OCI-LY1 (cell line): ENCODE measurements around the gene TUBB1.
A peak's percentile ranks its signal among the peaks of the same experiment; 100 is the strongest.

Experiments
- H2AFZ ChIP-seq: fragments of 200-600 bp; sonication (generic), shearing (Covaris generic); 2 replicates; pipeline ENCODE4 v1.6.0; 2014; ENCODE audit warnings: antibody characterized with exemption, mild to moderate bottlenecking, low read length
- H3F3A ChIP-seq: fragments of 200-600 bp; sonication (generic), shearing (Covaris generic); 2 replicates; pipeline ENCODE4 v1.6.0; 2014; ENCODE audit warnings: mild to moderate bottlenecking, antibody characterized with exemption, low read length, moderate library complexity; ENCODE audit not compliant: insufficient read depth
- H3K27ac ChIP-seq: fragments of 200-600 bp; sonication (generic); 2 replicates; pipeline ENCODE4 v1.5.1; 2014; ENCODE audit warnings: low read length, mixed run types, mild to moderate bottlenecking, low read depth; ENCODE audit not compliant: poor library complexity, severe bottlenecking
- H3K27me3 ChIP-seq: fragments of 200-600 bp; sonication (generic); 2 replicates; pipeline ENCODE4 v1.6.0; 2014; ENCODE audit warnings: antibody characterized with exemption, mild to moderate bottlenecking, low read length, moderate library complexity; ENCODE audit not compliant: insufficient read depth
- H3K36me3 ChIP-seq: fragments of 200-600 bp; sonication (generic); 2 replicates; pipeline ENCODE4 v1.6.1; 2014; ENCODE audit warnings: mild to moderate bottlenecking, antibody characterized with exemption, low read length, moderate library complexity, mixed read lengths; ENCODE audit not compliant: insufficient read depth
- H3K4me1 ChIP-seq: fragments of 200-600 bp; sonication (generic); 2 replicates; pipeline ENCODE4 v1.5.1; 2014; ENCODE audit warnings: mild to moderate bottlenecking, low read length, moderate library complexity; ENCODE audit not compliant: insufficient read depth, severe bottlenecking
- H3K4me2 ChIP-seq: fragments of 200-600 bp; sonication (generic), shearing (Covaris generic); 2 replicates; pipeline ENCODE4 v1.6.1; 2014; ENCODE audit warnings: low read length
- H3K4me3 ChIP-seq: fragments of 200-600 bp; sonication (generic); 2 replicates; pipeline ENCODE4 v1.5.1; 2014; ENCODE audit warnings: low read length, low read depth, mild to moderate bottlenecking, mixed read lengths; ENCODE audit not compliant: poor library complexity, severe bottlenecking
- H3K79me2 ChIP-seq: fragments of 200-600 bp; shearing (Covaris generic); 2 replicates; pipeline ENCODE4 v1.6.1; 2016; ENCODE audit warnings: mixed run types, low read length, mixed read lengths; ENCODE audit not compliant: insufficient read depth
- H3K9ac ChIP-seq: fragments of 200-600 bp; sonication (generic), shearing (Covaris generic); 2 replicates; pipeline ENCODE4 v1.6.1; 2014; ENCODE audit warnings: mild to moderate bottlenecking, low read length, mixed read lengths
- H3K9me2 ChIP-seq: fragments of 200-600 bp; sonication (generic), shearing (Covaris generic); 2 replicates; pipeline ENCODE4 v1.6.1; 2014; ENCODE audit warnings: low read depth, mild to moderate bottlenecking, low read length, mixed read lengths
- H3K9me3 ChIP-seq: fragments of 200-600 bp; shearing (Covaris generic); 2 replicates; pipeline ENCODE4 v1.6.1; 2014; ENCODE audit warnings: low read length, mixed read lengths
- H4K20me1 ChIP-seq: fragments of 200-600 bp; sonication (generic), shearing (Covaris generic); 2 replicates; pipeline ENCODE4 v1.6.0; 2016; ENCODE audit warnings: mild to moderate bottlenecking, low read length; ENCODE audit not compliant: insufficient read depth
- EZH2 ChIP-seq: fragments of 200-600 bp; sonication (generic), shearing (Covaris generic); IDR thresholded peaks from 2 replicates; pipeline ENCODE4 v1.8.0; 2017; ENCODE audit warnings: borderline replicate concordance, mixed run types, mild to moderate bottlenecking, antibody characterized with exemption, low read length, moderate library complexity, mixed read lengths
- TF ChIP-seq, protein P1 (sequence below): fragments of 200-600 bp; sonication (generic), shearing (Covaris generic); IDR thresholded peaks from 2 replicates; pipeline ENCODE4 v1.5.1; 2017; ENCODE audit warnings: mild to moderate bottlenecking, antibody characterized with exemption, low read length, moderate library complexity, mixed read lengths

The TUBB1 gene

DNA sequence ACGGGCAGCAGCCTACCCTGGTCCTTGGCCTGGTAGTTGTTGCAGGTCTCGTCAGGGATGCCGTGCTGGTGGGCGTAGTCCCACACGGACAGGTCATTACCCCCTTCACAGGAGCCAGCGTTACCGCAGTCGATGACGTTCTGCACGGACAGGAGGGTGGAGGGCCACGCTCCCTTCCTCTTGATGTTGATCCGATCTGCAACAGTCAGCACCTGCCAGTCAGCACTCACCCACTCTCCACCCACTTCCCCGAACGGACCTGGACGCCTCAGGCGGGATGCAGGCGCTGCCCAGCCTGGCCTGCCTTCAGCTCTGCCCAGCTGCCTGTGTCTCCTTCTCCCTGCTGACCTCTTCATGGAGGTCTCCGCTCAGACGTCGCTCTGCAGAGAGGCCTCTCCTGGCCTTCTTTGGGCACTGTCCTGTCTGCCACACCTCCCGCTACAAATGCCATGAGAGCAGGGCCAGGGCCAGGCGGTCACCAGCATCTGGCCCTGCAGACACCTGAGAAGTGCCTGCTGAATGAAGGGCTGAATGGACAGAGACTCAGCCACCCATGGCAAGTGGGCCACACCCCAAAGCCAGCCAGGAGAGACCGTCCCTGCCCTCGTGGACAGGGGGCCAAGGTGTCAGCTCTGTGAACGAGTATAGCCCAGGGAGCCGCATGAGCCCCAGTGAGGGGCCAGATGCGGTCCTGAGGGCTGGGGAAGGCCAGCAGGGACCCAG, 17.6 kb upstream of the TUBB1 start:
- H3K79me2 ChIP-seq: no peaks in the 10 kb centered on the region
- no peaks in the 10 kb centered on the region for H3K9me2 ChIP-seq
- no peak overlapping the region for H3K9ac ChIP-seq
- no peaks in the 10 kb centered on the region for H3F3A ChIP-seq
- H3K4me3 ChIP-seq: no peak overlapping the region
- no peaks in the 10 kb centered on the region for H3K27me3 ChIP-seq
- peaks cover 34% of the 10 kb centered on the region for H3K4me1 ChIP-seq
- H3K9me3 ChIP-seq: no peaks in the 10 kb centered on the region
- H3K27ac ChIP-seq: no peak overlapping the region
- TF ChIP-seq, protein P1, sequence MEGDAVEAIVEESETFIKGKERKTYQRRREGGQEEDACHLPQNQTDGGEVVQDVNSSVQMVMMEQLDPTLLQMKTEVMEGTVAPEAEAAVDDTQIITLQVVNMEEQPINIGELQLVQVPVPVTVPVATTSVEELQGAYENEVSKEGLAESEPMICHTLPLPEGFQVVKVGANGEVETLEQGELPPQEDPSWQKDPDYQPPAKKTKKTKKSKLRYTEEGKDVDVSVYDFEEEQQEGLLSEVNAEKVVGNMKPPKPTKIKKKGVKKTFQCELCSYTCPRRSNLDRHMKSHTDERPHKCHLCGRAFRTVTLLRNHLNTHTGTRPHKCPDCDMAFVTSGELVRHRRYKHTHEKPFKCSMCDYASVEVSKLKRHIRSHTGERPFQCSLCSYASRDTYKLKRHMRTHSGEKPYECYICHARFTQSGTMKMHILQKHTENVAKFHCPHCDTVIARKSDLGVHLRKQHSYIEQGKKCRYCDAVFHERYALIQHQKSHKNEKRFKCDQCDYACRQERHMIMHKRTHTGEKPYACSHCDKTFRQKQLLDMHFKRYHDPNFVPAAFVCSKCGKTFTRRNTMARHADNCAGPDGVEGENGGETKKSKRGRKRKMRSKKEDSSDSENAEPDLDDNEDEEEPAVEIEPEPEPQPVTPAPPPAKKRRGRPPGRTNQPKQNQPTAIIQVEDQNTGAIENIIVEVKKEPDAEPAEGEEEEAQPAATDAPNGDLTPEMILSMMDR: no peak
- no peak for TF ChIP-seq EZH2
- H2AFZ ChIP-seq: no peak overlapping the region
- H3K36me3 ChIP-seq: peaks cover 69% of the 10 kb centered on the region
- H3K4me2 ChIP-seq: no peak overlapping the region
- no peaks in the 10 kb centered on the region for H4K20me1 ChIP-seq

DNA sequence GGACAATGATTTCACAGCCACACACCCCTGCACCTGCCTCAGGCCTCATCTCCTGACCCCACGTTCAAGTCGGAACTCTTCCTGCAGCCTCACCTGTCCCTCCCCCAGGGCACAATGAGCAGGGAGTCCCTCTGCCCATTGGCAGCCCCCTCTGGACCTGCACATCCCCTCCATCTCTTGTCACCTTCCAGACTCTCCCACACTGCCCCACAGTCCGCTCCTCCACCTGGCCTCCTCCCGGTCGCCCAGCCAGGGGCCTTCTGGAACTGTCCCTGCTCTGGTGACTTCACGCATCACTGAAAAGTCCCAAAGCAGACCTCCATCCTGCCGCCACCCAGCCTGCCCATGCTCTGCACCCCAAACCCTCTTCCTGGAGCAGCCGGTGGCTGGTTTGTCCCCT, 16.8 kb upstream of the TUBB1 start:
- H3K27me3 ChIP-seq: no peaks in the 10 kb centered on the region
- peaks cover 37% of the 10 kb centered on the region for H3K4me1 ChIP-seq
- H3K4me2 ChIP-seq: no peak overlapping the region
- no peaks in the 10 kb centered on the region for H3K9me2 ChIP-seq
- no peak overlapping the region for H3K9ac ChIP-seq
- H3F3A ChIP-seq: no peaks in the 10 kb centered on the region
- no peaks in the 10 kb centered on the region for H3K79me2 ChIP-seq
- H3K4me3 ChIP-seq: no peak overlapping the region
- peaks cover 61% of the 10 kb centered on the region for H3K36me3 ChIP-seq
- H3K9me3 ChIP-seq: no peaks in the 10 kb centered on the region
- no peaks in the 10 kb centered on the region for H4K20me1 ChIP-seq
- H3K27ac ChIP-seq: no peak overlapping the region
- H2AFZ ChIP-seq: no peak overlapping the region
- TF ChIP-seq, protein P1: no peak
- no peak for TF ChIP-seq EZH2

DNA sequence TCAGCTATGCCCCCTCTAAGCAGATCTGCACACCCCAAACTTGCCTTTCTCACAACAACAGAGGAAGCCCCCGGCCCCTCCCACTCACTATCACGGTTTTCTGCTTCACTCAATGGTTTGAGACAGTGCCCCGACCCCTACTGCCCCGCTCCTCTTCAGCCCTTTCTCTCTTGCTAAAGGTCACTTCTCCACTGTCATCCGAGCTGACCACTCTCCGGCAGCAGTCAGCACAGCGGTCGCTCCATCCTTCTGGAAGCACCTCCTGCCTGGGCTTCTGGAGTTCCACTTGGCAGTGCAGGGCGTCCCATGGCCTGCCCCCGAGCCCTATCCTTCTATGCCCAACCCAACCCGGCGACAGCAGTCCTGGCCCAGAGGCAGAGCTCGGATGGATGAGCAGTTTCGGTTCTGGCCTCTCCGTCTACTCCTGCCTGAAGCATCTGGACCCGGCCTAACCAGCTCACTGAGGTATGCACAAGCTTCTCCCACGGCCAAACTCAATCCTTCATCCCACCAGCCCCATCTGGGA, 16.3 kb upstream of the TUBB1 start:
- Histone ChIP-seq H4K20me1 (no peaks in the 10 kb centered on the region), H3K79me2 (no peaks in the 10 kb centered on the region), H3K9ac (no peak overlapping the region), H3K36me3 (peaks cover 55% of the 10 kb centered on the region), H3K9me2 (no peaks in the 10 kb centered on the region), H3K4me1 (peaks cover 42% of the 10 kb centered on the region), H3F3A (no peaks in the 10 kb centered on the region), H3K9me3 (no peaks in the 10 kb centered on the region), H2AFZ (no peak overlapping the region), H3K4me2 (no peak overlapping the region; the same call in 1 of the 2 replicates), H3K4me3 (no peak overlapping the region), H3K27me3 (no peaks in the 10 kb centered on the region), H3K27ac (peak overlapping the region; percentile 91)
- TF ChIP-seq EZH2: no peak
- TF ChIP-seq, protein P1: no peak
